OCI-M2 (cell line): ENCODE measurements around the gene FAM193A.
"Not testable (repeated sequence)": the region's sequence is repeated elsewhere in the genome, so short reads cannot be mapped to it uniquely, and the experiment has no call there.

Experiments
- DNase-seq: peaks from one replicate; lab custom pipeline; 2025; ENCODE audit not compliant: unreplicated experiment; lab: John Stamatoyannopoulos, UW

The FAM193A gene

DNA sequence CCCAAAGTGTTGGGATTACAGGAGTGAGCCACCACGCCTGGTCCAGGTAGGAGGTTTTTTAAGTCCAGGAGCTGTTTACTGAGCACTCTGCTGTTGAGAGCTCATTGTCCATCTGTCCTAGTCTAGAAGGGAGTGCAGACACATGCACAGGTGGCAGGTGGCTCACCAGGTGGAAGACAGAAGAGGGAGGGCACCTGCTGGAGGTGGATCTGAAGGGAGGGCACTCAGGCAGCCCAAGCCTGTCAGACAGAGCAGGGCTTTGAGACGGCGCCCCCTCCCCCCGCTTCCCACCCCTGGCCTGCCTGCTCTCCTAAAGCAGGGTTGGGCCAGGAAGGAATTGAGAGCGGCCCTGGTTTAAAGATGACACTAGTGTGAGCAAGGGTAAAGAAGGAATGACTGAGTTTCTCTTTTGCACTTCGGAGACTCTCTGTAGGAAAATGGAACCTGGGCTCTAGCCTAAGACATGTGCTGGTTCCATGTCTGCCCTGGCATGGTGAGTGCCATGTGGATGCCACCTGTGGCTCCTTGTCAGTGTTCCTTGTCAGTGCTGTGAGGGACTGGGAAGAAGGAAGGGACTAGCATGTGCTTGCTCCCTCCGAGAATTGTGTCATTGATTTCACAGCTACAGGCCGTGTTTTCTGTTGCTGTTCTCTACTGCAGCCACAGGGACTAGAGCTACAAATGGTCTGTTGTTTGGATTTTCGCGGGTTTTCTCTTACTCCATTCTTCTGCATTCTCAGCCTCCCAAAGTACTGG lies 111.1 kb downstream of the FAM193A start:
- DNase-seq: no peak

DNA sequence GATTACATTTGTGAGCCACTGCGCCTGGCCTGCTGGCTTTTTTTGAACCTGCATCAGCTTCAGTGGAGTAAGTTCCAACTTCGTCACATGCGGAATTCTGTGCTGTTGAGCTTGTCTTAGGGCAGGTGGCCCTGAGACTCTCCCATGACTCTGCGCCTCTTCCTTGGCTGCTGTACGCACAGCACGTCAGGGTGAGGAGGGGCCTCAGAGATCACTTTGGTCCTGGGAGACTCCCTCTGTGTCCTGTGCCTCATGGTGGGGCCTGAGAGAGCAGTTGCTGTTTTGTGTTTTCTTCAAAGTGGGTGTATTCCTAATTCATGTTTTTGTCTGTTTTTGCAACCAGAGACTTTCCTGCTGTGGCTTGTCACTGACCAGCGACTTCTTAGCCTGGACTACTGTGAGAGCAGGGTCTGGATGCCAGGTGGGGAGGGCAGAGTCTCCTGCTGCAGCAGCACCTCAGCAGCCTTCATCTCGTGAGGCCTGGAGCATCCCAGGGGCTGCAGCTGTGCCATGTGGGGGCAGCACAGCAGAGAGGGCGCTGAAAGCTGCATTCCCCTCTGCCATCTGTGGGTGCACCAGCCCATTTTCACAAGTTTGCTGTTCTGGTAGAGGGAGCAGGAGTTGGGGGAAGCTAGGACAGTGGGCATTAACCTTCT lies 111.8 kb downstream of the FAM193A start:
- no peak for DNase-seq

DNA sequence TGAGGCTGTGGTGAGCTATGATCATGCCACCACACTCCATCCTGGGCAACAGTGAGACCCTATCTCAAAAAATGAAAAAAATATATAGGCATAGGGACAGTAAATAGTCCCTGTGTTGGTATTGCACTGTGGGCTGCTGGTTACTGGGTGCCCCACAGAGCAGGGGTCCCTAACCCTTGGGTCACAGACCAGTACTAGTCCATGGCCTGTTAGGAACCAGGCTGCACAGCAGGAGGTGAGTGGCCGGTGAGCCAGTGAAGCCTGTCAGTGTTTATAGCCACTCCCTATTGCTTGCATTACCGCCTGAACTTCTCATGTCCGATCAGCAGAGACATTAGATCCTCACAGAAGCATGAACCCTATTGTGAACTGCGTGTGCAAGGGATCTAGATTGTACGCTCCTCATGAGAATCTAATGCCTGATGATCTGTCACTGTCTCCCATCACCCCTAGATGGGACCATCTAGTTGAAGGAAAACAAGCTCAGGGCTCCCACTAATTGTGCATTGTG lies 113.2 kb downstream of the FAM193A start:
- no peak for DNase-seq

DNA sequence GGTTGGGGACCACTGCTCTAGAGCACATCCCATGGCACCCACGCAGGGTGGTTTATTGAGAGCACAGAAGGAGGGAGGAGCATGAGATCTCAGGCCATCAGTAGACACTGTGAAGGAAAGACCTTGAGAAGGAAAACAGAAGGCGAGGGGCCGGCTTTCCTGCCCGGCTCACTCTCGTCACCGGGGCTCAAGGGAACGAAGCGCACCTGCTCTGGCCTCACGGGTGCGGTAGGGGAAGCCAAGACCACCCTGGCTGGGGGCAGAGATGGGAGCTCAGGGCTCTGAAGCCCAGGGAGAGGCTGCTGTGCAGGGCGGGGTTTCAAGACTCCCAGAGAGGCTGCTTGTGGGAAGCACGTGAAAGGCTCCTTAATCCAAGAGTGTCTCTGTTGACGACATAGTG lies 113.8 kb downstream of the FAM193A start:
- no peak for DNase-seq

DNA sequence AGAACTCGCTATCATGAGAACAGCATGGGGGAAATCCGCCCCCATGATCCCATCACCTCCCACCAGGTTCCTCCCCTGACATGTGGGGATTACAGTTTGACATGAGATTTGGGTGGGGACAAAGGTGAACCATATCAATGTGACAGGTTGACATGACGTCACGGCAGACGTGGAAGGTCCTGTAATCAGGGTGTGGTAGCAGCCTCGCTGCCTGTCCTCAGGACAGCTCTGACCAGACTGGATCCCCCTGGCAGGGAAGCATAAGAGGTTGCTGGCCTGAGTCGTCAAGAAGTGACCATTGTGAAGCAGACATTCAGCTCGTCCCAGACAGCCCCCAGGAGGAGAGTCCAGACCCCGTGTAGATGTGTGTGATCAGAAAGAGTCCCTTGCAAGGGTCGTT lies 115.1 kb downstream of the FAM193A start:
- no peak for DNase-seq

DNA sequence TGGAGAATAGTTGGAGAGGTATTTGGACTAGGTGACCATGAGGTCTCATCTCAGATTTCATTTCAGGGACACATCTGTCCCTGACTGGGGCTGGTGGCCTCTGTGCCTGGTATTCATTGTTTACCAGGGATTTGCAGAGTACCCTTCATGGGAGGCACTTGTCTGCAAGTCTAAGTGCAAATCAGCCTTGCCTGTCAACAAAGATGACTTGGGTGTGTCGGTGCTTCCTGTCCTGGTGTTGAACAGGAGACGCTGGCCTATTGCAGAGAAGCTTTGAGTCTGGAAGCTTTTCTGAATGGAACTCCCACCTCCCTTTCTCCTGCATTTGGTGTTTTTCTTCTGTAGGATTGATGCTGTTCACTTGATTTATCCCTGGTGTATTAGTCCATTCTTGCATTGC lies 115.6 kb downstream of the FAM193A start:
- no peak for DNase-seq

DNA sequence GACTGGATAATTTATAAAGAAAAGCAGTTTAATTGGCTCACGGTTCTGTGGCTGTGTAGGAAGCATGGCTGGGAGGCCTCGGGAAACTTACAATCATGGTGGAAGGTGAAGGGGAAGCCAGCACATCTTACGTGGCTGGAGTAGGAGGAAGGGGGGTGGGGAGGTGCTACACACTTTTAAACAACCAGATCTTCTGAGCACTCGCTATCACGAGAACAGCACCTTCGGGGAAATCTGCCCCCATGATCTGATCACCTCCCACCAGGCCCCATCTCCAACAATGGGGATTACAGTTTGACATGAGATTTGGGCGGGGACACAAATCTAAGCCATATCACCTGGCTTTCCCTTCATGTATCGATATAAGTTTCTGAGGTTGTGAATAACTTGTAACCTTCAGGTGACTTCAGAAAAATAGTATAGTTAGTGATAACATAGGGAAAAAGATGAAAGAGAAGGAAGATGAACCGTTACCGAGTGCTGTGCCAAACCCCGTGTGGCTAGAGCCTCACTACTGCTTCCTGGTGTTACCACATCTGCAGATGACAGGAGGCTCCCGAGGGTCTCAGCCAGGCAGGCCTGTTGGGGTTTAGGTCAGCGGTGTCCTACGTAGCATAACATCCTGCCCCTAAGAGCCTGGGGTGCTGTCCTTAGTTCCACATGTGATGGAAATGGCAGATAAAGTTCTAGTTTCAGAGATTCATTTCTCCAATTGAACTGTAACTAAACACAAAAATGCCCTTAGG lies 116.1 kb downstream of the FAM193A start:
- DNase-seq: no peak

DNA sequence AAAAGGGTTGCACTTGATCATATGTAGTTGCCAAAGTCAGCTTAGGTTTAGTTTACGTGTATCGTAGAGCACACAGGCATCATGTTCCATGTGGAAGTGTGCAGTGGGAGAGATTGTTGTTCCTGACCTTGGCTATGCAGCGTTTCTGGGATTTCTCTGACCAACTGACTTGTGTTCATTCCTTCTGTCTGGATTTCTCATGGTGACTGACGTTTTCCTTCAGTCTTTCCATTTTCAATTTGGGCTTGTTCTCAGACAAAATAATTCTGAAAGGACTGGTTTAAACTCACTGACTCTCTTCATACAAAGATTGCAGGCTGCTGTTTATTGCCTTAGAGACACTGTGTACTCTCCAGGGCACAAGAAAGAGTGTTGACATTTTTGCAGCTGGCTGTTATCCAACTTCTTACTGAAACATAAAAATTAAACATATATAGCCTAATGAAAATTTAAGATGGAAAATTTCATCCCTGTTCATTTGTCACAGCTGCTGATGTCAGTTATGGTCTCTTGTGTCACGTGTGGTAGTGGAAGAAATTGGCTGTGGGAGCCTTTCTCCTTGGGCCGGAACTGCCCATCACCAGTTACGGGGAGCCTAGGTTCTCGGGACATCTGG lies 124.3 kb downstream of the FAM193A start:
- no peak for DNase-seq

DNA sequence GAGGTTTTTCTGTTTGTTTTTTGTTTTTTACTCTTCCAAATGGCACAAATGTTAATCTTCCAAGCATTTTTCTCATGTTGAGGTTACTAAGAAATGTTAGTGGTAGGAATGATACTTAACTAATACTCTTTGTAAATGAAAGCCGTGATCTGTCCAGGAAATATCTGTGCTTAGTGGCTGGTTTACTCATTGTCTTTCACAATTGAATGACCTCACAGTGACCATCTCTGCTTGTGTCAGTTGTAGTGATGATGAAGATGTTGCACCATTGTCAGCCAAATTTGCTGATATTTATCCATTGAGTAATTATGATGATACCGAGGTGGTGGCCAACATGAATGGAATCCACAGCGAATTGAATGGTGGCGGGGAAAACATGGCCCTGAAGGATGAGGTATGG lies 126.2 kb downstream of the FAM193A start:
- DNase-seq: no peak

DNA sequence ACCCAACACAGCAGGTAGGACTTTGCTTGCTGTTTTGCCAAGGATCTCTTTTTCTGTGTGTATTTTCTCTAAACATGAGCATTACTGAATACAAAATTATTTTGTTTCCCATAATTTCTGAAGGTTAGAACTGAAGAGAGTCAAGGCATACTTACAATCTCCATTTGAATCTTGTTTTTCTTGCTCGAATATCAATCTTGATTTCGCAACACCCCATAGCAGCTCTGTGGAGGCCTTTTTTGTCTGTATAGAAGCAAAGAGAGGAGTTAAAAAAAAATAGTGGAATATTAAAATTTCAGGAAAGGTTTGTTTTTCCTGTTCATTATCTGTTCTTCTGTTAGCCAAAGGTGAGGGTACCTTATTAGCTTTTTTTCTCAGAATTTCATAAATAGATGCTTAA lies 126.8 kb downstream of the FAM193A start:
- no peak for DNase-seq

DNA sequence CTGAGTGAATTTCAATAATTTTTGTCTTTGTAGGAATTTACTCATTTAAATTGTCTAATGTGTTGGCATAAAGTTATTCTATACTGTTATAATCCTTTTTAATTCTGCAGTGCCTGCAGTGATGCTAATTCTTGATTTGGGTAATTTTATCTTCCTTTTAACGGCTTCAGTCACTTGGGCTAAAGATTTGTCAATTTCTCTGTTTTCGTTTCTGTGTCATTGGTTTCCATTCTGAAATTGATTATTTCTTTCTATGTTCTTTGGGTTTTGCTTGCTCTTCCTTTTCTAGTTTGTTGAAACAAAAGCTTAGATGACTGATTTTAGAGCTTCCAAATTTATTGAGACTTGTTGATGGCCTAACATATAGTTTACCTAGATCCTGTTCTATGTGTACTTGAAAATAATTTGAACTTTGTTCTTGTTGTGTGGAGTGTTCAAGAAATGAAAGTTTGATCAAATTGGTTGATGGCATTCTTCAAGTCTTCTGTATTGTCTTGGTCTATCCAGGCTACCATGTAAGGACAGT lies 130.3 kb downstream of the FAM193A start:
- no peak for DNase-seq

DNA sequence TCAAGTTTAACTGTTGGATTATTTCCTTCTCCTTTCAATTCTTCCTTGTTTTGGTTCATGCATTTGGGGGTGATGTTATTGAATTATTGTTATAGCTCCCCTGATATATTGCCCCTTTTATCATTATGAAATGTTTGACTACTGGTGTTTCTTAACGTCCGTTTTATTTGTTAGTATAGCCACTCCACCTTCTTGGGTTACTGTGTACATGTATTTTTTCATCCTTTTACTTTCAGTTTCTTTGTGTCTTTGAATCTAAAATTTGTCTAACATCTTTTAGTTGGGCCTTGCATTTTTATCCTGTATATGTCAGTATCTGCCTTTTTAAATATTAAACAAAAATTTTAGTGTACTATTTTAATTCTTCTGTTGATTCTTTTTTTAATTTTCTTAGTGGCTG lies 131.0 kb downstream of the FAM193A start:
- DNase-seq: no peak

DNA sequence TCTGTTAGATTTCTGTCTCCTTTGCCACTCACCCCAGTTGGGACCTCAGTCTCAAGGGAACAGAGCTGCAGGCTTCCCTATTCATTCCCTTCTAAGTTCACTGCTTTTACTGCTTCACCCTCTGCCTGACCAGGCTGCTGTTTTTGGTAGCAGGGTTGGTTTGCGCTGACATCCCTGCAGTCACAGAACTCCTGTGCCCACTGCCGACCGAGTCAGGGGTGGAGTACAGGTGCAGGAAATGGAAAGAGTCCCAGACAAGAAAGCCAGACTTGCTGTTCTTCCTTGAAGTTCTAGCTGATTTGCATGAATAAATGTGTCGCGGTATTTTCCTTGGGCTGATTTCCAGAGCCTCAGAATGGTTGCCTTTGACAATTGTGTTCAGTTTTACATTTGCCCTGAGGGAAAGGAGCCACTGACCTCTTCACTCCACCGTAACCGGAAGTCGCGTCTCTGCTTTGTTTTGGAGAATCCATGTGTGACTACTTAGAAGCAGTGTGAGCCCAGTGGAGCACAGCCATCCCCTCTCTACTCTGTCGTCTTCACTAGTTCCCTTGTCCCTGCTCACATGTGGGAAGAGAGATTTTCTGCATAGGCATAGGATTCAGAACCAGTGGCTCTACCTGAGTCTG lies 134.9 kb downstream of the FAM193A start:
- DNase-seq: no peak

DNA sequence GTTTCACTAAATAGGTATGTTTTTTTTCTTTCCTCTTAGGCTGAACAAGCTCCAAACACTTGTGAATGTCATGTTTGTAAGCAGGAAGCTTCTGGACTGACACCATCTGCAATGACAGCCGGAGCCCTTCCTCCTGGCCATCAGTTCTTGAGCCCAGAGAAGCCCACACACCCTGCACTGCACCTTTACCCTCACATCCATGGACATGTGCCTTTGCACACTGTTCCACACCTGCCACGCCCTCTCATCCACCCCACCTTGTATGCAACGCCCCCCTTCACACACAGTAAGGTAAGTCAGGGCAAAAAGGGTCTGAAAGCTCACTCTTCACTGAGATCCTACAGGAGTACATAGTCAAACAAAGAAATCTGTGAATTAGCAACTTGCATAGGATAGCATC lies 135.6 kb downstream of the FAM193A start:
- no peak for DNase-seq

DNA sequence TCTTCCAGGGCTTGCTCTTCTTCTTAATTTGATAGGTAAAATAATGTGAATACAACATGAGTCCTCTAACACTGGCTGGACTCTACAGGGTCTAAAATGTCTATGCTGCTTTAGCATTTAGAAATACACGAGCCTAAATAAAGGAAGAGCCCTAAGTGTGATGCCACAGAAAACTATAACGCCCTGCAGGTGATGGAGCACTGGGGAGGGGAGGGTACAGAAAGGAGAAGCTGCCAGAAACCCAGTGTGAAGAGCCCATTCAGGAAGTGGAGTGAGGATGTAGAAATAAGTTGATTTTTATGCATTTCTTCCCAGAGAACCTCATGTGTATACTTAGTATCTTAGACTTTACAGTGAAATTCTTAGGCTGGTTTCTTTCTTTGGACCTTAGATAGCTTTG lies 136.3 kb downstream of the FAM193A start:
- DNase-seq: no peak

DNA sequence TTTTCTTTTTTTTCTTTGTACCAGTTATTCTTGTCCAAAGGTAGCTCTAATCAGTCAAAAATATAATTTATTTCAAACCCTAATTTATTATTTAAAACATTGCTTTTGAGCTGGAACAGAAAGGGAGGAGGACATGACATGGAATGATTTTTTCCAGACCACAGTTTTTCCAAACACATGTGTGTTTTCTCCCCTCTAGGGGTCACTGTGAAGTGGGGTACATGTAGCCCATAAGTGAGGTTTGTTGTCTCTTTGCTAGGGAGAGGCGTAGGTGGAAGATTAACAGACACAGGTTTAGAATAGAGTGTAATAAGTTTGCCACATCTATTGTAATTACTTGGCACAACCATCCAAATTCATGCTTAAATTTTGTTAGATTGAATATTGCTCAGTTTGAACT lies 136.7 kb downstream of the FAM193A start:
- DNase-seq: no peak

DNA sequence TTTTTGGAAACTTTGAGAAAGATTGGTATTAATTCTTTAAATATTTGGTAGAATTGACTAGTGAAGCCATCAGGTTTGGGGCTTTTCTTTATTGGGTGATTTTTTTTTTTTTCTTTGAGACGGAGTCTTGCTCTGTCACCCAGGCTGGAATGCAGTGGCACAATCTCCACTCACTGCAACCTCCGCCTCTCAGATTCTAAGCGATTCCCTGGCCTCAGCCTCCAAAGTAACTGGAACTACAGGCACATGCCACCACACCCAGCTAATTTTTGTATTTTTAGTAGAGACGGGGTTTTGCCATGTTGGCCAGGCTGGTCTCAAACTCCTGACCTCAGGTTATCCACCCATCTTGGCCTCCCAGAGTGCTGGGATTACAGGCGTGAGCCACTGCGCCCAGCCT lies 143.3 kb downstream of the FAM193A start:
- DNase-seq: not testable (repeated sequence)

DNA sequence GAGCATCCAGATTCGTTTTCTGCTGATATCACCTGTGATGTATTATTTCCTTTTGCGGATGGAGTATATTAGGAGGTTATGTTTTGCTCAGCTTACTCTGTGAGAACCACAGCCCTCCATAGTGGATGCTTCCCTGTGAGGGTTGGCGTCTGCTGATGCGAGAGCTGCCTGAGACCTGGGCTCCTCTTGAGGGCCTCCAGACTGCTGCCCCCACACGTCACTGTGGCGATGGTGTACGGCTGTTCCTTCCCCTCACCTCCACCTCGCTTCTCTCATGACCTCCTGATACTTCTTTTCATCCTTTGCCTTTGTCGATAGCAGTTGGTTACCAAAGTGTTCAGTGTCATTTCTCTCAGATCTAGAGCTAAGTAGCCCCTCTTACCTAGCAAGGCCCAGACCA lies 148.0 kb downstream of the FAM193A start:
- no peak for DNase-seq

DNA sequence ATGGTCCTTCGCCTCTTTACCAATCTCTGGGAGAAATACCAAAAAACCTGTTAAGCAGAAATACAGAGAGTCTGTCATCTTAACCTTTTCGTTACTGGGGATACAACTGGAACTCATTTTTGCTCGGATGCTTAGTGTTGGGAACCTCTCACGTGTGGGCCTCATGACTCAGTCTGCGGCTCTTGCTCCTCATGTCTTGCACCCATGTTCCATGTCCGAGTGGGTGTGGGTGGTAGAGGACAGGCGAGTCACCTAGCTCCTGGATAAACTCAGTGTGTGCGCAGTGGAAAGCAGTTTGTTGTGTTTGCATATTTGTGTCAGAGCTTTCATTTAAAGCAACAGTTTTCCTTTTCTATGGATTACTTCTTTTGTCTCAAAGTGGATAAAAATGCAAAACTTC lies 149.1 kb downstream of the FAM193A start:
- no peak for DNase-seq

DNA sequence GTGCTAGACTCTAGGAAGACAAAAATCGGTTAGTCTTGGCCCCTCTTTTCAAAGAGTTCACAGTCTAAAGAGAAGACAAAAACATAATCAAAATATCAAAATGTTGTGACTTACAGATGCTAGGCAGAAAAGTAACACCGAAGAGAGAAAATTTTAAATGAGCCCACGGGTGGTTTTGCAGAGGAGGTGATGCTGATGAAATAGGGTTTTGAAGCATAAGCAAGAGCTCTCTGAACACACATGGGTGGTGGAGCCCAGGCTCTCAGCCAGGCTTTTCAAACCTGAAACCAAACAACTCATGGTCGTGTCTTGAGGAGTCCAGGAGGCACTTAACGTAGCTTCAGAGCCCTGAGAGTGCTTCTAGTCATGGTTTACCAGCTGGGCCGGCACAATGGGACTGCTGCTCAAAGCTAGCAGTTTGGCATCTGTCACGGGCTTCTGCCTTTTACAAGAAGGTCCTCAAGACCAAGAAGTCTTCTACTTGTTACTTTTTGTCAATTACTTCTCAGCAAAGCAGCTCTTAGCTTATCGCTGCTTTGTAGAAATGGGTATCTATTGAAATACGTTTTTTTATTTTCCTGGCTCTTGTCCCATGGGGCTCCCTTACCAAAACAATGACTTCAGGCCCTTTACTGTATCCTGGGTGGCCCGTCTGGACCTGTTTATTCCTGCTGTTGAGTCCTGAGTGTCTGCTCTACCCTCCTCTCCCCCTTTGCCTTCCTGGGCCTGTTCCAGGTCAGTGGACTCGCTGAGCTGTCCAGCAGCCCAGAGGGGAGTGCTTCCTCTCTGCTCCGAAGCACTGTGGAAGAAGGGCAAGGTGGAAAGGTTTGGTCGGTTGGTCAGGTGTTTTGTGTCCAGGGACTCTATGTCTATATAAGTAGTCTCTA lies 150.2 kb downstream of the FAM193A start:
- no peak for DNase-seq
